ENCODE results near the gene ERP27. TPM values are rescaled to one million over a fixed set of nuclear protein-coding genes. Genes with fewer than 3 reads are reported as not detected.

Gene ERP27
- total RNA-seq, 1 donor from 2014 or later: not detected

- DNase-seq (ENCODE audit: low spot score): no peak
- Histone ChIP-seq H3K27me3 (no peaks in the 10 kb centered on the region), H3F3A (ENCODE audit: low read depth) (no peaks in the 10 kb centered on the region), H3K4me2 (no peak overlapping the region), H3K27ac (no peak overlapping the region), H3K79me2 (ENCODE audit: low read depth) (no peaks in the 10 kb centered on the region), H3K9me3 (ENCODE audit: low read depth) (no peaks in the 10 kb centered on the region), H3K4me3 (no peak overlapping the region), H3K9ac (no peak overlapping the region), H2AFZ (replicated peaks) (no peak overlapping the region), H4K20me1 (ENCODE audit: low read depth) (no peaks in the 10 kb centered on the region), H3K4me1 (no peaks in the 10 kb centered on the region), H3K36me3 (no peaks in the 10 kb centered on the region)
- TF ChIP-seq EZH2phosphoT487 (IDR thresholded peaks at IDR 0.05) (no peak), EZH2 (IDR thresholded peaks at IDR 0.05) (no peak), CTCF (IDR thresholded peaks at IDR 0.05) (no peak)
- H3K9me3 Mint-ChIP-seq: no peaks in the 10 kb centered on the region
- H3K27ac Mint-ChIP-seq: no peak overlapping the region
- H3K36me3 Mint-ChIP-seq: no peaks in the 10 kb centered on the region
- peaks cover 3% of the 10 kb centered on the region for H3K27me3 Mint-ChIP-seq (ENCODE audit: insufficient read depth, low read depth)
- H3K4me1 Mint-ChIP-seq: no peaks in the 10 kb centered on the region
- no peak overlapping the region for H3K4me3 Mint-ChIP-seq
Measured at GRCh38 chr12:14907953-14908352, 30.4 kb downstream of the ERP27 start.

GRCh38 chr12:14906114-14906513 lies 32.2 kb downstream of the ERP27 start:
- Histone ChIP-seq H3K4me3 (no peak overlapping the region), H3F3A (ENCODE audit: low read depth) (no peaks in the 10 kb centered on the region), H3K79me2 (ENCODE audit: low read depth) (no peaks in the 10 kb centered on the region), H3K9ac (no peak overlapping the region), H3K4me2 (no peak overlapping the region), H3K9me3 (ENCODE audit: low read depth) (no peaks in the 10 kb centered on the region), H3K27me3 (no peaks in the 10 kb centered on the region), H3K36me3 (no peaks in the 10 kb centered on the region), H3K27ac (no peak overlapping the region), H2AFZ (replicated peaks) (no peak overlapping the region), H4K20me1 (ENCODE audit: low read depth) (no peaks in the 10 kb centered on the region), H3K4me1 (peaks cover 12% of the 10 kb centered on the region)
- TF ChIP-seq CTCF (IDR thresholded peaks at IDR 0.05) (no peak), EZH2 (IDR thresholded peaks at IDR 0.05) (no peak), EZH2phosphoT487 (IDR thresholded peaks at IDR 0.05) (no peak)
- no peaks in the 10 kb centered on the region for H3K9me3 Mint-ChIP-seq
- DNase-seq (ENCODE audit: low spot score): no peak
- no peaks in the 10 kb centered on the region for H3K4me1 Mint-ChIP-seq
- no peaks in the 10 kb centered on the region for H3K36me3 Mint-ChIP-seq
- H3K4me3 Mint-ChIP-seq: no peak overlapping the region
- H3K27me3 Mint-ChIP-seq (ENCODE audit: insufficient read depth, low read depth): peaks cover 3% of the 10 kb centered on the region
- no peak overlapping the region for H3K27ac Mint-ChIP-seq

GRCh38 chr12:14905269-14906004 lies 32.9 kb downstream of the ERP27 start:
- H3K27ac Mint-ChIP-seq: no peak overlapping the region

More at GRCh38 chr12:14905269-14906004, 32.9 kb downstream of the ERP27 start:
- Mint-ChIP-seq H3K4me3 (no peak overlapping the region), H3K4me1 (no peaks in the 10 kb centered on the region), H3K36me3 (no peaks in the 10 kb centered on the region), H3K27me3 (ENCODE audit: insufficient read depth, low read depth) (peaks cover 3% of the 10 kb centered on the region), H3K9me3 (no peaks in the 10 kb centered on the region)
- H3K4me1 ChIP-seq: peaks cover 16% of the 10 kb centered on the region
- TF ChIP-seq CTCF (IDR thresholded peaks at IDR 0.05) (no peak), EZH2phosphoT487 (IDR thresholded peaks at IDR 0.05) (no peak), EZH2 (IDR thresholded peaks at IDR 0.05) (no peak)
- H3K4me2 ChIP-seq: no peak overlapping the region
- H3K4me3 ChIP-seq: no peak overlapping the region
- no peak overlapping the region for H3K27ac ChIP-seq
- no peaks in the 10 kb centered on the region for H4K20me1 ChIP-seq (ENCODE audit: low read depth)
- no peaks in the 10 kb centered on the region for H3F3A ChIP-seq (ENCODE audit: low read depth)
- no peaks in the 10 kb centered on the region for H3K27me3 ChIP-seq
- DNase-seq (ENCODE audit: low spot score): no peak
- H3K79me2 ChIP-seq (ENCODE audit: low read depth): no peaks in the 10 kb centered on the region
- H3K9me3 ChIP-seq (ENCODE audit: low read depth): no peaks in the 10 kb centered on the region
- no peaks in the 10 kb centered on the region for H3K36me3 ChIP-seq
- H2AFZ ChIP-seq (replicated peaks): no peak overlapping the region
- H3K9ac ChIP-seq: no peak overlapping the region

All from neural progenitor cell (in vitro differentiated cells).